ENCODE measurements around the gene ST8SIA6.

ST8SIA6 gene

GRCh38 chr10:17383801-17384555 lies 70.4 kb downstream of the ST8SIA6 start:
- no peak for DNase-seq

- DNase-seq, result no peak
Observed at GRCh38 chr10:17381502-17382142, 72.8 kb downstream of the ST8SIA6 start.

DNA sequence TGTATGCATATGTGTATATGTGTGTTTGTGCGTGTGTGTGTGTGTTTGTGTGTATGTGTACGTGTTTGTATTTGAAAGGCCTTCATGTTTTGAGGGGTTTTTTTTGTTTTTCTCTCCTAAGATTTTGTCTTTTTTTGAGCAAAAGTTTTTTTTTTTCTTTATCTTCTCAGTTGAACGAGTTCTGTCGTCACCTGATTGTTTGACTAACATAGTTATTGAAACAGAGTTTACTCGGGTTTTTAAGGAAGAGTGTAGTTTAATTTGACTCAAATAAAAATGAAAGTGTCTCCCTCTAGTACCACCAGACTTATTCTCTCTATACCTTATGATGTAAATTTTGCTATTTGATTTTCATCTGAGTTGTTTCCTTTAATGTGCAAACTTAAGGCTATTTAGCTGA lies 73.5 kb downstream of the ST8SIA6 start:
- DNase-seq, result no peak

- no peak for DNase-seq
Observed at GRCh38 chr10:17380016-17380415, 74.4 kb downstream of the ST8SIA6 start.

DNA sequence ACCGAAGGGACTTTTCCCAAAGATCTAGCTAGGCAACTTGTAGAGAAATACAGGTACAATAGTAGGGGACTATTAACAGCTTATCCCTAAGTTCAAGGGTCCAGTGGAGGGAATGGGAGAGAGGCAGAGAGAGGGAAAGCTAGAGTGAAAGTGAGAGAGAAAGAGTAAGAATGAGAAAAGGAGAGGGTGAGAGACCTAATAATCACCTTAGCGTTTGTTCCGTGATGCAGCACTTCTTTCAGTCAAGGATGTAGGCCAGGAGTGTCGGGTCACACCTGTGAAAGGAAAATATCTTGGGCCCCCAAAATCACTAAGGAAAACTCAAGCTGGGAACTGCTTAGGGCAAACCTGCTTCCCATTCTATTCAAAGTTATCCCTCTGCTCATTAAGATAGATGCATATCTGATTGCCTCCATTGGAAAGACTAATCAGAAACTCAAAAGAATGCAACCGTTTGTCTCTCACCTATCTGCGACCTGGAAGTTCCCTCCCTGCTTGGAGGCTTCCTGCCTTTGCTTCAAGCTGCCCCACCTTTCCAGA lies 75.2 kb downstream of the ST8SIA6 start:
- DNase-seq, result no peak

- DNase-seq, result peak; percentile 3
Observed at GRCh38 chr10:17375936-17376584, 78.3 kb downstream of the ST8SIA6 start.

GRCh38 chr10:17368708-17369272 lies 85.6 kb downstream of the ST8SIA6 start:
- DNase-seq, result no peak

- DNase-seq, result no peak
Observed at GRCh38 chr10:17366705-17367104, 87.7 kb downstream of the ST8SIA6 start.

DNA sequence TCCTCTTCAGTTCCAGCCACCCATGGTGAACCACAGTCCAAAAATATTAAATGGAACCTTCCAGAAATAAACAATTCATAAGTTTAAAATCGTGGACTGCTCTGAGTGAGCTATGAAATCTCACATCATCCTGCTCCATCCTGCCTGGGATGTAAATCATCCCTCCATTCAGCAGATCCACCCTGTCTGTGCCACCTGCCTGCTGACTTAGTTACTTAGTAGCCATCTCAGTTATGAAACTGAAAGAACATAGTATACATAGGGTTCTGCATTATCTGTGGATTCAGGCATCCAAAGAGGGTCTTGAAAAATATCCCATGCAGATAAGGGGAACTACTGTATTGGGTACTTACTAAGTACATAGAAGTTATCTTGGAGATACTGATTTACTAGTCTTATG lies 89.0 kb downstream of the ST8SIA6 start:
- DNase-seq, result no peak

- no peak for DNase-seq
Observed at GRCh38 chr10:17358461-17358860, 95.9 kb downstream of the ST8SIA6 start.

DNA sequence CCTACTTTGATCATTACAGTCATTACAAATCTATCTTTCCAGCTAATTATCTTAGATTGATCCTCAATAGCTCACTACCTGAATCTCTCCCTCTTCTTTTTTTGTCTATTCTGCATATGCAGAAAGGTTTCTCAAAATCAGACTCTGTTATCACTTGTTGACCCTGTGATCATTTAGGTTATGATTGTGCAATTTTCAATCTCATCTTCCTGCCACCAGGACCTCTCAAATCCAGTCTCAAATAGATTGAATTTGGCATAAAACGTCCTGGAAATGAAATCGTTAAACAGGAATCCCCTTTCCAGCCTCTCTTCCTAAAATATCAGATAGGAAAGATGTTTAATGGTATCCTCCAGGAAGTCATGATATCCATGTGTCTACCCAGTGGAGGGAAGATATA lies 96.6 kb downstream of the ST8SIA6 start:
- no peak for DNase-seq

DNA sequence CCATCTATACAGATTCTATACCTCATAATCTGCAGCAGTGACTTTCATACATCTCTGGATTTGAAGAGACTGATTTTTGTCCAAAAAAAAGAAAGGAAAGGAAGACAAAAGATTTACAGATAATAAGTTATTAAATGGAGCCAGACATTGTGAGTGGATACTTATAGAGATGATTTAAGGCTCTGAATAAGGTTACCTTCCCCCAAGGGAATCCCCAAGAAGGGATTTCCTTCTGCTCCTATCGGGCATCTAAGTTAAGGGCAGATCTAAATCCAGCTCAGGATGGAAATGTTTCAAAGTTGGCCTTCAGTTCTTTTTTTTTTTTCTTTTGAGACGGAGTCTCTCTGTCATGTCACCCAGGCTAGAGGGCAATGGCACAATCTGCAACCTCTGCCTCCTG lies 97.6 kb downstream of the ST8SIA6 start:
- no peak for DNase-seq

DNA sequence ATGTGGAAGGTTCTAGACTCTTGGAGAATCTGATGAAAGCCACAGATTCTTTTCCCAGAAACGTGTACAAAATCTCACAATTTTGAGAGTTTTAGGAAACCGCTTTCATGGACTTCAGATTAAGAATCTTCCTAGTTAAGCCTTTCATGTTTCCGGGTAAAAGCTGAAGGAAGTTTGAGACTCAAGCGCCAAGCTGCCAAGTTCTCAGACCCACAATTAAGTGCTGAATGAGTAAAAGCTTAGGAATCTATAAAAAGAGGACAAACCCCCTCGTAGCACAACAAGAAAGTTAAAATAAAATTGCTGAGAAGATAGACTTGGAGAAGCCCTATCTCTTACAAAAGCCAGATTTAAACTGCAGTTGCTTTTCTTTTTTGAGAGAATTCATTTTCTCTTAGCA lies 99.6 kb downstream of the ST8SIA6 start:
- DNase-seq, result no peak

GRCh38 chr10:17353568-17354300 lies 100.7 kb downstream of the ST8SIA6 start:
- DNase-seq, result no peak

GRCh38 chr10:17352583-17352982 lies 101.8 kb downstream of the ST8SIA6 start:
- no peak for DNase-seq

- DNase-seq, result no peak
Observed at GRCh38 chr10:17351506-17351905, 102.9 kb downstream of the ST8SIA6 start.

- no peak for DNase-seq
Observed at GRCh38 chr10:17349717-17350116, 104.7 kb downstream of the ST8SIA6 start.

DNA sequence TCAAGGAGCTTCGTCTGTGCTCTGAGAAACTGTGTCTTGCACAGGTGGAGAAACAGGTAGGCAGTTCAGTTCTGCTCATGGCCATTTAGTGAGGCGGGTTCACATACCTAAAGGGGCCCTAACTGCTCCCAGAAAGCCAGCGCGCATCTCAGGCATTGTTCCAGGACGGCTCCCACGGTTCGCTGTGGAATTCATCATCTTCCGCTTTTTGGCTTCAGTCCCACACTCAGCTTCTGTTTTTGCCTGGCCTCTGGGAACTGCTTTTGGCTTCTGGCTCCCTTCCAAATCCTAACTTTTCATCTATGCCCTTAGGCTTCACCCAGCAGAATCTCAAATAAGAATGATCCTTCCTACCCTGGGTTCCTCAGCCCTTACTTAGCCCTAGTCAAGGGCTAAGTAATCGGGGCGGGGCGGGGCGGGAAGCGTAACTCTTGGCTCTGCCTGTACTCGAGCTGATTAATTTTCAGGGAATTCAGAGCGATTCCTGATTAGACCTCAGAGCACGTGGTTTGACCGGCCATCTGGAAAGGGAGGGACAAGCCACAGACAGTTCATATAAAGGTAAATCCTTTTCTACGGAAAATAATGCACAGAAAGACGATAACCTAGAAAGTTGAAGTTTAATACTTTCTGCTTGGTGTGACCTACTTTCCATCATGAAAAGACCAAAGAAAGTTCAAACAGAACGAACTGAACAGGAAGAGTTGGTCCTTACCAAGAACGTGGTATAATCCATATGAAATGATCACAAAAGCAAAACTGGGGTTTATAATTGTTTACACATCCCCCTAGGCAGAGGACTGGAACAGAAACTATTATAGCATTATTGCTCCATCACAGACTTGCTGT lies 105.7 kb downstream of the ST8SIA6 start:
- no peak for DNase-seq

DNA sequence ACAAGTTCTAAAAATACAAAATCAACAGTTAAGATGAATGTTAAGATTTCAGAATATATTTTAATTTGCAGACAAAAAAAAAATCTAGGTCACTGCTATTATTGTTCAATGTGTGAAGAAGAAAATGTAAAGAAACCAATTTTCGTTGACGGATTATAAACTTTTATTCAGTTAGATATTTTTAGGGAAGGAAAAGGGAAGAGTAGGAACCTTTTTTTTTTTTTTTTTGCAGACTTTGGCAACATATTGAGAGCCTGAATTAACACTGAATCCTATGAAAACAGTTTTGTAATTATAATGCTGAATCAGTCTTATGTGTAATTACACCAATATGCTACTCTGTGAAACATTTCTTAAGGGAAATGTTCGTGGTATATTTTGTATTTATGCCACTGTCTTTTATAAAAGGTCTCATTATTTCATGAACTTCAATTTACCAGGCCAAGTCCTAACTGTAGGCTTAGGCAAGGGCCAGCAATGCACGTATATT lies 106.3 kb downstream of the ST8SIA6 start:
- DNase-seq, result no peak

DNA sequence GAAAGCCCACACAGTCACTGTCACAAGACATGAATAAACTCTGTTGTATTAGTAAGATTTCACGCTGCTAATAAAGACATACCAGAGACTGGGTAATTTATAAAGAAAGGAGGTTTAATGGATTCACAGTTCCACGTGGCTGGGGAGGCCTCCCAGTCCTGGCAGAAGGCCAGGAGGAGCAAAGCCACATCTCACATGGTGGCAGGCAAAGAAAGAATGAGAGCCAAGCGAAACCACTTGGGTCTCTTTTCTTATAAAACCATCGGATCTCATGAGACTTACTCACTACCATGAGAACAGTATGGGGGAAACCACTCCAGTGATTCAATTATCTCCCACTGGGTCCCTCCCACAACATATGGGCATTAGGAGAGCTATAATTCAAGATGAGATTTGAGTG lies 110.2 kb downstream of the ST8SIA6 start:
- no peak for DNase-seq

DNA sequence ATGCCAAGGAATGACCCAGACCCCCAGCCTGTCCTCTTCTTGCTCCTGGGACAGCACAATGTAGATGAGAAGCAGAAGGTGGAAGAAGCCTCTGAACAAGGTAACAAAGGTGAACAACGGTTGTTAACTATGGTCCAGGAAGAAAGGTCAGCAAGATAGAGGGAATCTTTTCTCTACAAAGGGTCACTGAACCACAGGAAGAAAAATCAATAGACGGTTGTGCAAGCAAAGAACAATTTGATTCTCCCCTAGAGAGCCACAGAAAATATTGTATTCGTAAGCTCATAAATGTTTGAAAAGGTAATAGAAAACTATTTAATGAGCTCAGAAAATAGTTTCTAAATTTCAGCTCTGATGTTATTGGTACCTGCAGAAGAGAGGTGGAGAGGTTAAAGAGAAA lies 111.3 kb downstream of the ST8SIA6 start:
- no peak for DNase-seq

All from CD4-positive, alpha-beta T cell treated with Interleukin-10 for 1 hour (primary cell).